ENCODE results near the gene GREB1L.

DNA sequence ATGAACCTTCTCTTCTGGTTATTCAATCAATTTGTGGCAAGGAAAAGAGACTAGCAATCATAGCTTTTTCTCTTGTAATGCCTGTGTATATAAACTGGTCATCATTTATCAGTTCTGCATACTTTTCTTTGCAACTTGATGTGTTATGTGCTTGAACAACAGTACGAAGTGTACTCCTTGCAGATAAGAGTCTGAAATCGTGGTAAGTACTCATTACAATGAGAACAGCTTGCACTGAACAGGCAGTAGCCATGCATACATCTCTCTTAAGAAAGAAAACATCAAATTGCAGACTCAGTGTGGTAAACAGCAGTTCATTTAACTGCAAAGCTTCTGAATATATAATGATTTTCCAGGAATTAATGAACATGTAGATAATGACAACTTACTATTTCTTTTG is 64.3 kb downstream of the GREB1L start:
- TF ChIP-seq, protein P1, sequence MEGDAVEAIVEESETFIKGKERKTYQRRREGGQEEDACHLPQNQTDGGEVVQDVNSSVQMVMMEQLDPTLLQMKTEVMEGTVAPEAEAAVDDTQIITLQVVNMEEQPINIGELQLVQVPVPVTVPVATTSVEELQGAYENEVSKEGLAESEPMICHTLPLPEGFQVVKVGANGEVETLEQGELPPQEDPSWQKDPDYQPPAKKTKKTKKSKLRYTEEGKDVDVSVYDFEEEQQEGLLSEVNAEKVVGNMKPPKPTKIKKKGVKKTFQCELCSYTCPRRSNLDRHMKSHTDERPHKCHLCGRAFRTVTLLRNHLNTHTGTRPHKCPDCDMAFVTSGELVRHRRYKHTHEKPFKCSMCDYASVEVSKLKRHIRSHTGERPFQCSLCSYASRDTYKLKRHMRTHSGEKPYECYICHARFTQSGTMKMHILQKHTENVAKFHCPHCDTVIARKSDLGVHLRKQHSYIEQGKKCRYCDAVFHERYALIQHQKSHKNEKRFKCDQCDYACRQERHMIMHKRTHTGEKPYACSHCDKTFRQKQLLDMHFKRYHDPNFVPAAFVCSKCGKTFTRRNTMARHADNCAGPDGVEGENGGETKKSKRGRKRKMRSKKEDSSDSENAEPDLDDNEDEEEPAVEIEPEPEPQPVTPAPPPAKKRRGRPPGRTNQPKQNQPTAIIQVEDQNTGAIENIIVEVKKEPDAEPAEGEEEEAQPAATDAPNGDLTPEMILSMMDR (IDR thresholded peaks at IDR 0.05; ENCODE audit: low read length), result no peak
- TF ChIP-seq EZH2 (IDR thresholded peaks at IDR 0.05; ENCODE audit: borderline replicate concordance, low read length), result no peak
